Endothelial cell of umbilical vein (primary cell): Measurements from ENCODE around the gene MRPL55. TPM values are rescaled to one million over a fixed set of nuclear protein-coding genes. Genes with fewer than 3 reads are reported as not detected.
A peak's percentile ranks its signal among the peaks of the same experiment; 100 is the strongest.

ENCODE experiments used
- BruUV-seq: library from RNA; stranded (reverse); fragments of 400-500 nt; replicated peaks from 2 replicates; lab custom pipeline; 2021; lab: Mats Ljungman, UMichigan
- CTCF ChIA-PET: fragments of 300-600, 350-600 bp; sonication (Branson Sonifier 250); formaldehyde crosslinking; loops from one replicate; lab custom pipeline; 2021; ENCODE audit warnings: antibody characterized with exemption, inconsistent platforms; lab: Charles Lee
- POLR2A ChIA-PET: fragments of 300-600, 350-600 bp; sonication (Branson Sonifier 250); formaldehyde crosslinking; loops from one replicate; lab custom pipeline; 2021; ENCODE audit warnings: antibody characterized with exemption, inconsistent platforms; lab: Charles Lee
- DNase-seq: peaks from one replicate; pipeline ENCODE4 v3.0.0-alpha.2; 2011; ENCODE audit warnings: low read depth, low spot score
- FAIRE-seq: peaks from 2 replicates; lab custom pipeline; 2011; peaks lifted over from hg19 to GRCh38; lab: Jason Lieb, UNC
- H2AFZ ChIP-seq: 2 replicates; pipeline ENCODE4 v1.6.0; 2012; ENCODE audit warnings: low read depth, low read length, control low read depth, inconsistent platforms
- H3K27ac ChIP-seq: 2 replicates; pipeline ENCODE4 v1.5.1; 2011; ENCODE audit warnings: low read depth, mild to moderate bottlenecking, control low read depth, low read length, moderate library complexity; ENCODE audit not compliant: insufficient read depth
- H3K27me3 ChIP-seq, 2 experiments: 2 replicates each; pipeline versions ENCODE4 v1.6.0 to v1.6.1; 2011; ENCODE audit warnings: low read length in 2 of 2, mixed read lengths in 1 of 2; ENCODE audit not compliant: control insufficient read depth in 2 of 2, insufficient read depth in 2 of 2
- H3K36me3 ChIP-seq, 2 experiments: 2 replicates in 1 of 2; 3 replicates in 1 of 2; pipeline ENCODE4 v1.5.1; 2011; ENCODE audit warnings: low read length in 2 of 2, mild to moderate bottlenecking in 1 of 2, moderate library complexity in 1 of 2; ENCODE audit not compliant: control insufficient read depth in 2 of 2, insufficient read depth in 2 of 2; ENCODE audit errors: extremely low read depth in 1 of 2
- H3K4me1 ChIP-seq: 3 replicates; pipeline ENCODE4 v1.5.1; 2011; ENCODE audit warnings: mild to moderate bottlenecking, low read length; ENCODE audit not compliant: control insufficient read depth, insufficient read depth; ENCODE audit errors: extremely low read depth
- H3K4me2 ChIP-seq: 2 replicates; pipeline ENCODE4 v1.6.1; 2011; ENCODE audit warnings: low read length, control low read depth, mixed read lengths; ENCODE audit not compliant: insufficient read depth
- H3K4me3 ChIP-seq, 3 experiments: fragments of 200-600 bp in 1 of 3; sonication (generic), shearing (Covaris generic) in 1 of 3; replicated peaks in 1 of 3; 2 replicates each; pipeline ENCODE4 v1.5.1; 2011 to 2016; ENCODE audit warnings: control low read depth in 3 of 3, low read length in 3 of 3, mild to moderate bottlenecking in 2 of 3, inconsistent platforms in 1 of 3, low read depth in 1 of 3, moderate library complexity in 1 of 3; ENCODE audit not compliant: insufficient read depth in 1 of 3
- H3K79me2 ChIP-seq: 2 replicates; pipeline ENCODE4 v1.6.0; 2012; ENCODE audit warnings: low read length, inconsistent platforms; ENCODE audit not compliant: control insufficient read depth, insufficient read depth
- H3K9ac ChIP-seq: replicated peaks from 2 replicates; pipeline ENCODE3; 2011; ENCODE audit warnings: low read length, control low read depth; ENCODE audit not compliant: insufficient read depth; ENCODE audit errors: extremely low read depth
- H3K9me1 ChIP-seq: replicated peaks from 3 replicates; pipeline ENCODE4 v1.6.0; 2011; ENCODE audit warnings: mild to moderate bottlenecking, low read length; ENCODE audit not compliant: control insufficient read depth, insufficient read depth; ENCODE audit errors: extremely low read depth
- H3K9me3 ChIP-seq: replicated peaks from 2 replicates; pipeline ENCODE4 v1.5.1; 2012; ENCODE audit warnings: low read length, inconsistent platforms; ENCODE audit not compliant: control insufficient read depth, insufficient read depth
- H4K20me1 ChIP-seq: replicated peaks from 2 replicates; pipeline ENCODE3; 2011; ENCODE audit warnings: mild to moderate bottlenecking, low read length; ENCODE audit not compliant: control insufficient read depth, insufficient read depth; ENCODE audit errors: extremely low read depth
- EZH2 ChIP-seq: IDR thresholded peaks from 2 replicates; pipeline ENCODE4 v1.6.1; 2012; ENCODE audit warnings: borderline replicate concordance, low read depth, mild to moderate bottlenecking, moderate library complexity, low read length, inconsistent platforms; ENCODE audit not compliant: severe bottlenecking
- FOS ChIP-seq: IDR thresholded peaks from 2 replicates; pipeline ENCODE4 v1.6.1; 2011; ENCODE audit warnings: mild to moderate bottlenecking, low read length, moderate library complexity, borderline replicate concordance; ENCODE audit not compliant: insufficient read depth
- GATA2 ChIP-seq: IDR thresholded peaks from 2 replicates; pipeline ENCODE4 v1.7.0; 2011; ENCODE audit warnings: low read depth, mild to moderate bottlenecking, moderate library complexity, mixed read lengths, low read length; ENCODE audit not compliant: insufficient read length, insufficient read depth
- JUN ChIP-seq: IDR thresholded peaks from 2 replicates; pipeline ENCODE4 v1.6.1; 2011; ENCODE audit warnings: borderline replicate concordance, low read depth; ENCODE audit not compliant: insufficient read length, insufficient read depth
- MYC ChIP-seq: IDR thresholded peaks from one replicate; pipeline ENCODE4 v1.6.1; 2011; ENCODE audit warnings: mild to moderate bottlenecking, low read depth, low read length
- POLR2A ChIP-seq: IDR thresholded peaks from 2 replicates; pipeline ENCODE4 v1.6.1; 2012; ENCODE audit warnings: low read depth, mild to moderate bottlenecking, control low read depth, low read length
- dilution Hi-C: fragments of 300-500 bp; cut with MboI; formaldehyde crosslinking; loops from one replicate; pipeline ENCODE4 v1.15.0; 2019; ENCODE audit warnings: low sequenced_read_pairs; ENCODE audit not compliant: extremely low pct_ligation_motif_present
- intact Hi-C: fragments of 100-400 bp; cut with micrococcal nuclease; formaldehyde crosslinking; loops from one replicate; pipeline ENCODE4 v1.10.0; 2022
- polyA plus RNA-seq, 4 experiments: library from polyadenylated mRNA; depleted of rRNA in 3 of 4; stranded (reverse) in 3 of 4; unstranded in 1 of 4; fragments of >200 nt; gene quantifications; 2 replicates each; pipeline versions ENCODE4 v1.2.1 to v1.2.3, GENCODE V29; 2011 to 2012; ENCODE audit warnings: missing spikeins in 1 of 4
- total RNA-seq: library from RNA; stranded (reverse); gene quantifications from 2 replicates; pipeline ENCODE4 v1.2.3, GENCODE V29; 2021
- TF ChIP-seq, protein P1 (sequence below): IDR thresholded peaks from 2 replicates; pipeline ENCODE4 v1.6.1; 2011; ENCODE audit not compliant: insufficient read depth, insufficient read length
- TF ChIP-seq, protein P2 (sequence below), 2 donors: IDR thresholded peaks; 1 replicate in 1 of 2; 2 replicates in 1 of 2; pipeline ENCODE4 v1.5.1; 2011; ENCODE audit warnings: low read length in 2 of 2, mild to moderate bottlenecking in 2 of 2, moderate library complexity in 2 of 2, control low read depth in 1 of 2, inconsistent platforms in 1 of 2, low read depth in 1 of 2; ENCODE audit not compliant: insufficient read depth in 1 of 2; ENCODE audit errors: extremely low read depth in 1 of 2

MRPL55 gene
- total and polyA plus RNA-seq, 2 donors (not counting 3 experiments of a cell fraction or from before 2014, with no cell fraction given) = 58.7 to 155 TPM

DNA sequence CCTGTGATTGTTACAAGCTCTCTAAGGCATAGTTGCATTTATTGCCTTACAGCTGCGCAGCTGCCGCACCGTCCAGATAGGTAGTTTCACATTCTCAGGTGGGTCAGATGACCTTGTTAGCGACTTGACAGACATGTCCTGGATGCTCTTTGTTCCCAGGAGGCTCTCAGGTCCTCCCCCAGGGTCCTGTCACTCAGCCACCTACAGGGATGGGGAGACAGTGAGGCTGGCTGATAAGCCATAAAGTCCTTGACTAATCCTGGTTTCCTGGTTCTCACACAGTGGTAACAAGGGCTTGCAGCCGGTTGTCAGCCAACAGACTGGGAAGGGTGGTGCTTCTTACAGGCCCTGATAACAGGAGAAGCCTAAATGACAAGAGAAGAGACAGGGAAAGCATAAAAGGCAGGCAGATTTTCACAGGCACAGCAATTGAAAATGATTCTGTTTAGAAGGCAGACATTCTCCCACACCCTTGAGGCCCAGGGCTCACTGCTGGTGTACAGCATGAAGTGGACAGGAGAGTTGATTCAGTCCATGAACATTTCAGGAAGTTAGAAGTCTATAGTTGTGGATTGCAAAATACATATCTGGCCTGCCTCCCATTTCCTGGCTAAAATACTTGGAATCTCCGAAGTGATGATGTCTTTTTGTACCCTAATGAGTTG lies 23.7 kb downstream of the MRPL55 start:
- BruUV-seq = no TSS peak
- Histone ChIP-seq H3K4me1 (peaks cover 67% of the 10 kb centered on the region), H3K9me1 (no peaks in the 10 kb centered on the region), H3K9ac (peak overlapping the region; percentile 99), H2AFZ (no peak overlapping the region), H3K79me2 (peaks cover 92% of the 10 kb centered on the region), H3K4me2 (peak overlapping the region; percentile 96), H4K20me1 (peaks cover 4% of the 10 kb centered on the region), H3K4me3 (peak overlapping the region; percentile 24 to 86 (median 51)), H3K27ac (peak overlapping the region; percentile 94), H3K36me3 (peaks cover 0 to 5% of the 10 kb centered on the region in 2 experiments), H3K9me3 (no peaks in the 10 kb centered on the region), H3K27me3 (no peaks in the 10 kb centered on the region)
- intact Hi-C loops (loop anchor here (1.0 to 10.0 kb wide), 7 partner anchors 17 to 603 kb away; partner anchors contain the start of genes JMJD4, MRPL55, SNAP47 and ZNF678), dilution Hi-C loops (no loop called here)
- FAIRE-seq = peak; percentile 92
- ChIA-PET CTCF (interaction anchor here (2.4 to 2.5 kb wide), 2 partner anchors 17 to 86 kb away, joined by 9 to 10 read pairs; no protein-coding TSS in a partner anchor), POLR2A (interaction anchor here (1.0 kb wide), 1 partner anchor 80 kb away, joined by 3 read pairs; the partner anchor contains the start of gene IBA57)
- DNase-seq = peak; percentile 74
- TF ChIP-seq POLR2A (peak; percentile 50), GATA2 (peak; percentile 44), JUN (no peak)
- TF ChIP-seq, protein P1, sequence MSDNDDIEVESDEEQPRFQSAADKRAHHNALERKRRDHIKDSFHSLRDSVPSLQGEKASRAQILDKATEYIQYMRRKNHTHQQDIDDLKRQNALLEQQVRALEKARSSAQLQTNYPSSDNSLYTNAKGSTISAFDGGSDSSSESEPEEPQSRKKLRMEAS = no peak

DNA sequence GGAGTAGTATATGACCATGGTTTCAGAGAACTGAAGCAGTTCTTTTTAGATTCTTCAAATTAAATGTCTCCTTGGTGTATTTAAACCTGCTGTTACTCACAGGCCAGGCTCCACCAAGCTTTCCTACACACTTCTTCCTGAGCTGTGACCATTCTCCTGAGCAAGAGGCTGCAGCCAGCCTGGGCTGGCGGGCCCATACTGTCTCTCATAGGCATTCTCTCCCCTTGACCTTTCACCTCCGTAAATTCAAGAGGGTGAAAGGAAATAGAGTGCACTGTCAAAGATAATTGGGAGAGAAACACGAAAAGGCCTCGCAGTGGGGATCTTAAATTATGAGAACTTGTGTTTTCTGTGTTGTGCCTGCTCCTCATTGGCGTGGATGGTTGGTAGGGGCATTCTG lies 24.3 kb downstream of the MRPL55 start:
- peaks cover 85% of the 10 kb centered on the region for H3K79me2 ChIP-seq
- no peak overlapping the region for H2AFZ ChIP-seq
- H3K27me3 ChIP-seq = no peaks in the 10 kb centered on the region
- CTCF ChIA-PET = interaction anchor here (2.4 to 2.5 kb wide), 2 partner anchors 17 to 85 kb away, joined by 9 to 10 read pairs; no protein-coding TSS in a partner anchor
- DNase-seq (no peak), FAIRE-seq (no peak)
- intact Hi-C loops = loop anchor here (1.0 to 10.0 kb wide), 8 partner anchors 18 to 602 kb away; partner anchors contain the start of genes JMJD4, MRPL55, SNAP47 and ZNF678
- H3K4me3 ChIP-seq = peak overlapping the region; percentile 24 to 86 (median 51)
- POLR2A ChIA-PET = interaction anchor here (1.0 kb wide), 1 partner anchor 81 kb away, joined by 3 read pairs; the partner anchor contains the start of gene IBA57
- no peak for TF ChIP-seq EZH2
- TF ChIP-seq MYC = no peak
- TF ChIP-seq FOS = no peak
- TF ChIP-seq, protein P2, sequence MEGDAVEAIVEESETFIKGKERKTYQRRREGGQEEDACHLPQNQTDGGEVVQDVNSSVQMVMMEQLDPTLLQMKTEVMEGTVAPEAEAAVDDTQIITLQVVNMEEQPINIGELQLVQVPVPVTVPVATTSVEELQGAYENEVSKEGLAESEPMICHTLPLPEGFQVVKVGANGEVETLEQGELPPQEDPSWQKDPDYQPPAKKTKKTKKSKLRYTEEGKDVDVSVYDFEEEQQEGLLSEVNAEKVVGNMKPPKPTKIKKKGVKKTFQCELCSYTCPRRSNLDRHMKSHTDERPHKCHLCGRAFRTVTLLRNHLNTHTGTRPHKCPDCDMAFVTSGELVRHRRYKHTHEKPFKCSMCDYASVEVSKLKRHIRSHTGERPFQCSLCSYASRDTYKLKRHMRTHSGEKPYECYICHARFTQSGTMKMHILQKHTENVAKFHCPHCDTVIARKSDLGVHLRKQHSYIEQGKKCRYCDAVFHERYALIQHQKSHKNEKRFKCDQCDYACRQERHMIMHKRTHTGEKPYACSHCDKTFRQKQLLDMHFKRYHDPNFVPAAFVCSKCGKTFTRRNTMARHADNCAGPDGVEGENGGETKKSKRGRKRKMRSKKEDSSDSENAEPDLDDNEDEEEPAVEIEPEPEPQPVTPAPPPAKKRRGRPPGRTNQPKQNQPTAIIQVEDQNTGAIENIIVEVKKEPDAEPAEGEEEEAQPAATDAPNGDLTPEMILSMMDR (IDR thresholded peaks at IDR 0.05; ENCODE audit: extremely low read depth in 1 of 2, insufficient read depth in 1 of 2, low read depth in 1 of 2, low read length in 2 of 2) = no peak
- TF ChIP-seq, protein P1 = no peak
- no peak for TF ChIP-seq GATA2
- no TSS peak for BruUV-seq
- peaks cover 0 to 5% of the 10 kb centered on the region in 2 experiments for H3K36me3 ChIP-seq
- H3K9me3 ChIP-seq = no peaks in the 10 kb centered on the region
- H3K4me1 ChIP-seq = peaks cover 61% of the 10 kb centered on the region
- H3K27ac ChIP-seq = peak overlapping the region; percentile 94
- peak overlapping the region; percentile 99 for H3K9ac ChIP-seq
- peak overlapping the region; percentile 96 for H3K4me2 ChIP-seq
- dilution Hi-C loops = no loop called here
- no peaks in the 10 kb centered on the region for H3K9me1 ChIP-seq
- H4K20me1 ChIP-seq = peaks cover 4% of the 10 kb centered on the region
